ENCODE results near the gene BFSP1. TPM values are rescaled to one million over a fixed set of nuclear protein-coding genes. Genes with fewer than 3 reads are reported as not detected.
A peak's percentile ranks its signal among the peaks of the same experiment; 100 is the strongest.

Gene BFSP1
- total and polyA plus RNA-seq, 2 of the 8 experiments (the other 6 are each of a cell fraction or from before 2014, with no cell fraction given), result 1.5 to 2.5 TPM

GRCh38 chr20:17498641-17499040, 32.5 kb downstream of the BFSP1 start:
- Histone ChIP-seq H4K8ac (ENCODE audit: extremely low read depth, insufficient read depth, low read length) (no peak overlapping the region), H2BK12ac (ENCODE audit: low read depth, low read length) (no peak overlapping the region), H3K9ac (replicated peaks in 1 of 4; ENCODE audit: extremely low read depth in 1 of 4, low read depth in 3 of 4, low read length in 3 of 4) (no peak overlapping the region), H2BK15ac (ENCODE audit: low read length) (peak overlapping the region; percentile 31; the same call in 1 of the 2 replicates), H3K4ac (replicated peaks; ENCODE audit: insufficient read length, low read depth, low read length) (no peak overlapping the region), H3K4me3 (ENCODE audit: extremely low read depth in 1 of 4, insufficient read depth in 2 of 4, low read depth in 3 of 4, low read length in 4 of 4) (no peak overlapping the region), H3K4me1 (replicated peaks in 1 of 4; ENCODE audit: control insufficient read depth in 3 of 4, insufficient read depth in 4 of 4, low read length in 3 of 4) (no peaks in the 10 kb centered on the region), H3K79me2 (ENCODE audit: control insufficient read depth in 1 of 2, insufficient read depth in 2 of 2, low read length in 2 of 2) (no peaks in the 10 kb centered on the region), H3K9me3 (ENCODE audit: insufficient read depth in 2 of 2, low read depth in 1 of 2, low read length in 1 of 2) (no peaks in the 10 kb centered on the region), H4K91ac (replicated peaks; ENCODE audit: insufficient read length, low read length) (no peak overlapping the region), H3K36me3 (ENCODE audit: control insufficient read depth in 2 of 4, insufficient read depth in 4 of 4, low read length in 3 of 4) (no peaks in the 10 kb centered on the region), H4K20me1 (replicated peaks in 1 of 2; ENCODE audit: control insufficient read depth in 1 of 2, insufficient read depth in 2 of 2, low read length in 2 of 2) (no peaks in the 10 kb centered on the region), H4K5ac (ENCODE audit: insufficient read length, low read depth, low read length) (no peak overlapping the region), H2BK120ac (replicated peaks; ENCODE audit: low read depth, low read length) (no peak overlapping the region), H3K18ac (ENCODE audit: extremely low read depth, low read length) (no peak overlapping the region), H3K56ac (replicated peaks; ENCODE audit: insufficient read length, low read depth, low read length) (no peak overlapping the region), H3K14ac (ENCODE audit: insufficient read length) (no peak overlapping the region), H3K23ac (ENCODE audit: insufficient read length) (no peak overlapping the region), H3K4me2 (ENCODE audit: insufficient read depth in 1 of 2, low read depth in 2 of 2, low read length in 2 of 2) (no peak overlapping the region), H3K27me3 (replicated peaks in 1 of 4; ENCODE audit: control insufficient read depth in 3 of 4, extremely low read depth in 1 of 4, insufficient read depth in 3 of 4, low read length in 3 of 4) (no peaks in the 10 kb centered on the region), H3K79me1 (ENCODE audit: low read depth, low read length) (no peaks in the 10 kb centered on the region), H3K27ac (ENCODE audit: low read depth, low read length) (no peak overlapping the region), H3K23me2 (ENCODE audit: low read depth, low read length) (no peaks in the 10 kb centered on the region), H2BK20ac (ENCODE audit: low read length) (no peak overlapping the region), H2AFZ (ENCODE audit: low read length) (no peak overlapping the region), H2AK5ac (ENCODE audit: low read depth, low read length) (no peak overlapping the region), H2BK5ac (ENCODE audit: low read depth, low read length) (peak overlapping the region; percentile 49; the same call in 1 of the 2 replicates)
- ChIA-PET CTCF (ENCODE audit: partially characterized antibody) (interaction anchor here (0.6 to 1.8 kb wide), 5 partner anchors 13 to 697 kb away, joined by 3 to 5 read pairs (median 4); no protein-coding TSS in a partner anchor), POLR2A (ENCODE audit: partially characterized antibody) (interaction anchor here (0.6 to 0.8 kb wide), 2 partner anchors 10 to 621 kb away, joined by 3 read pairs; no protein-coding TSS in a partner anchor)
- TF ChIP-seq SP4 (IDR thresholded peaks at IDR 0.05; ENCODE audit: low read length) (no peak), SIN3A (conservative IDR thresholded peaks at IDR 0.05 in 1 of 2, IDR thresholded peaks at IDR 0.05 in 1 of 2; ENCODE audit: low read depth in 1 of 2, low read length in 2 of 2) (no peak), KDM1A (IDR thresholded peaks at IDR 0.05; ENCODE audit: borderline replicate concordance, low read length) (no peak), TAF7 (optimal IDR thresholded peaks at IDR 0.05; ENCODE audit: borderline replicate concordance, low read depth, low read length) (no peak), TBP (IDR thresholded peaks at IDR 0.05; ENCODE audit: low read depth, low read length) (no peak), RNF2 (IDR thresholded peaks at IDR 0.05; ENCODE audit: borderline replicate concordance, low read depth, low read length, missing control alignments, poor library complexity, severe bottlenecking) (no peak), CHD2 (IDR thresholded peaks at IDR 0.05; ENCODE audit: low read length) (no peak), CEBPB (IDR thresholded peaks at IDR 0.05; ENCODE audit: low read depth, low read length) (no peak)
- FAIRE-seq (no peak), DNase-seq (ENCODE audit: low read depth in 1 of 2, low spot score in 2 of 2) (no peak)
- WGBS, 2 experiments (ENCODE audit: extremely low coverage in 1 of 2, insufficient coverage in 1 of 2, insufficient read length in 1 of 2, insufficient replicate concordance in 2 of 2, low coverage in 1 of 2, low lambda C conversion rate in 2 of 2, missing lambda C conversion rate in 1 of 2), result 96% methylated on average over 13 of the region's 13 CpGs; no CpG with 5 or more reads in 1 of the 2 experiments
